Stimulated activated CD8-positive, alpha-beta memory T cell treated with anti-CD3 and anti-CD28 coated beads, Interleukin-7, amount 100 ng/mL, for 24 hours (primary cell): Measurements from ENCODE around the gene C12orf57.

ENCODE experiments used
- DNase-seq: peaks from one replicate; pipeline ENCODE4 v3.0.0-alpha.2; 2020; ENCODE audit warnings: low read depth

Gene C12orf57

DNA sequence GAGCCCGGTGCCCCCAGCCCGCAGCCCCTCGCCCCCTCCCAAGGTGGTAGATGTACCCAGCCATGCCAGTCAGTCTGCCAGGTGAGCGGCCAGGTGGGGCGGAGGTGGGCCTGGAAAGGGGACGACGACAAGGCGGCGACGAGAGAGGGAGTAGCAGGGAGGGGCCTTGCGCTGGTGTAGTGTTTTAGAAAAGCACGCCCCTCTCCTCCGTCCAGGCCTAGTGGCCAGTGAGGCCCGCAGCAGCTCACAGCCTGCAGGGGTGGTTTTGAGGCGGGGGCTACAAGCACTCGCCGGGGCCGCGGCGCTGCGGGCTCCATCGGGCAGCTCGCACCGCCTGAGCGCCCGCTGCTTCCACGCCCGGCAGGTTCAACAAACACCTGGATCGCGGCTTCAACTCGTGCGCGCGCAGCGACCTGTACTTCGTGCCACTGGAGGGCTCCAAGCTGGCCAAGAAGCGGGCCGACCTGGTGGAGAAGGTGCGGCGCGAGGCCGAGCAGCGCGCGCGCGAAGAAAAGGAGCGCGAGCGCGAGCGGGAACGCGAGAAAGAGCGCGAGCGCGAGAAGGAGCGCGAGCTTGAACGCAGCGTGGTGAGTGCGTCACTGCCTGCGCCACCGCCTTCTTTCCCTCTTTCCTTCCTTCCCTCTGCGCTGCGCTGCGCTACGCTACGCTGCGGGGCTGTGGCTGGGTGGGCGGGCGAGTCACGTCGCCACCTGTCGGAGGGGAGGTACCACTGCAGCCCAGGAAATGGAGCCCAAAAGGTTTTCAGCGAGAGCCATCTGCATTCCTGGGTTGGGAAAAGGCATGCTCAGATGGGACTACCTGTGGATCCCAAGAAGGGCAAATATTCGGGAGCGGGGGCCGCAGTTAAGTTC lies 6.1 kb upstream of the C12orf57 start:
- DNase-seq: peak; percentile 81

DNA sequence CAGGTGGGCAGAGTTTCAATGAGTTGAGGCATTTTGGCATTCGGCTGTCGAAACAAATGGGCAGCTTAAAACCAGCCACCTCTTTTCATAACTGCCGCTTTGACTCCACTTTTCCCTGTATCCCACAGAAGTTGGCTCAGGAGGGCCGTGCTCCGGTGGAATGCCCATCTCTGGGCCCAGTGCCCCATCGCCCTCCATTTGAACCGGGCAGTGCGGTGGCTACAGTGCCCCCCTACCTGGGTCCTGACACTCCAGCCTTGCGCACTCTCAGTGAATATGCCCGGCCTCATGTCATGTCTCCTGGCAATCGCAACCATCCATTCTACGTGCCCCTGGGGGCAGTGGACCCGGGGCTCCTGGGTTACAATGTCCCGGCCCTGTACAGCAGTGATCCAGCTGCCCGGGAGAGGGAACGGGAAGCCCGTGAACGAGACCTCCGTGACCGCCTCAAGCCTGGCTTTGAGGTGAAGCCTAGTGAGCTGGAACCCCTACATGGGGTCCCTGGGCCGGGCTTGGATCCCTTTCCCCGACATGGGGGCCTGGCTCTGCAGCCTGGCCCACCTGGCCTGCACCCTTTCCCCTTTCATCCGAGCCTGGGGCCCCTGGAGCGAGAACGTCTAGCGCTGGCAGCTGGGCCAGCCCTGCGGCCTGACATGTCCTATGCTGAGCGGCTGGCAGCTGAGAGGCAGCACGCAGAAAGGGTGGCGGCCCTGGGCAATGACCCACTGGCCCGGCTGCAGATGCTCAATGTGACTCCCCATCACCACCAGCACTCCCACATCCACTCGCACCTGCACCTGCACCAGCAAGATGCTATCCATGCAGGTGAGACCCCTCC lies 5.2 kb upstream of the C12orf57 start:
- no peak for DNase-seq

DNA sequence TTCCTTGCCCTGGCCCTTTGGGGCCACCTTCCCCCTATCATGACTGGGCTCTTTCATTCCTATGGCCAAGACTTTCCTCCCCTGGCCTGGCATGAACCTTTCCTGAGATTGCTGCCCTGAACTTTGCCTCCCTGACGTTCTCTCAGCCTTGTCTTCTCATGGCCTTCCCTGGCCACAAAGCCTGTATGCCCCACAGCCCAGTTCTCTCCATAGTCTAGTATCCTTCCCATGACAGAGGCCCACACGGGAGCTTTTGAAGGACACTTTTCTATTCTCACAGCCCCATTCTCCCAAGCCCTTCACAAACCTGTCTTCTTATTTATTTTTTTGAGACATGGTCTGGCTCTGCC lies 4.7 kb upstream of the C12orf57 start:
- DNase-seq: no peak

DNA sequence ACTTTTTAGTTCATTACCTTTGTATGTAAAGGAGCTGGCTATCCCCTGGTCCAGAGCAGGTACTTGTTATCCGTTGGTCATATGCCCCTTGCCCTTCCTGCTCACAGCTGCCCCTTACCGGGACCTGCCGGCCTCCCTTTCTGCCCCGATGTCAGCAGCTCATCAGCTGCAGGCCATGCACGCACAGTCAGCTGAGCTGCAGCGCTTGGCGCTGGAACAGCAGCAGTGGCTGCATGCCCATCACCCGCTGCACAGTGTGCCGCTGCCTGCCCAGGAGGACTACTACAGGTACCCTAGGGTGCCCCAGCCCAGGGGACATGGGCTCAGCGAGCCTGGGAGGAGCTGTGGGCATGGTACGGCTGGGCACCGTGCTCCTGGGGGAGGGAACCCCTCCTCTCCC lies 2.6 kb upstream of the C12orf57 start:
- no peak for DNase-seq

DNA sequence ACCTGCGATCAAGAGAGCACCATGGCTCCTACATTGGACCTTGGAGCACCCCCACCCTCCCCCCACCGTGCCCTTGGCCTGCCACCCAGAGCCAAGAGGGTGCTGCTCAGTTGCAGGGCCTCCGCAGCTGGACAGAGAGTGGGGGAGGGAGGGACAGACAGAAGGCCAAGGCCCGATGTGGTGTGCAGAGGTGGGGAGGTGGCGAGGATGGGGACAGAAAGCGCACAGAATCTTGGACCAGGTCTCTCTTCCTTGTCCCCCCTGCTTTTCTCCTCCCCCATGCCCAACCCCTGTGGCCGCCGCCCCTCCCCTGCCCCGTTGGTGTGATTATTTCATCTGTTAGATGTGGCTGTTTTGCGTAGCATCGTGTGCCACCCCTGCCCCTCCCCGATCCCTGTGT lies 2.0 kb upstream of the C12orf57 start:
- DNase-seq: no peak

DNA sequence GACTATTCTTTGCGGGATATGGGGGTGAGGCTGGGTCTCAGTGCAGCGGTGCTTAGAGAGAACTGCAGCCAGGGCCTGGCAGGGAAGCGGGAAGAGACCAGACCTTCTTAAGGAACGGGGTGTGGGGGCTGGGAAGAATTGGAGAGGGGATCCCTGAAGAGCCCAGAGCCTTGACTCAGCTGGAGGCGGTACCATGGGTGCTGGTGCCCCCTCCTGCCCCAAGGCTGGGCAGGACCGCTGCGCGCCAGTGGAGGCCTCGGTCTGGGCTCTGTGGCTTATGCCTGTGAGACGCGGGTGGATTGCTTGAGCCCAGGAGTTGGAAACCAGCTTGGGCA lies 1.5 kb upstream of the C12orf57 start:
- no peak for DNase-seq

DNA sequence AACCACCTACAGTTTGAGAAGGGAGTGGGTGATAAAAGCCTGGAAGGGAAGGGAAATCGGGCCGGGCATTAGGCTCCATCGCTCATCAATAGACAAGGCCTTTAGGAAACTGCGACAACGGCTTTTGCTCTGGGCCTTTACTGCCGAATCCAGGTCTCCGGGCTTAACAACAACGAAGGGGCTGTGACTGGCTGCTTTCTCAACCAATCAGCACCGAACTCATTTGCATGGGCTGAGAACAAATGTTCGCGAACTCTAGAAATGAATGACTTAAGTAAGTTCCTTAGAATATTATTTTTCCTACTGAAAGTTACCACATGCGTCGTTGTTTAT lies 467 bp upstream of the C12orf57 start:
- DNase-seq: no peak

DNA sequence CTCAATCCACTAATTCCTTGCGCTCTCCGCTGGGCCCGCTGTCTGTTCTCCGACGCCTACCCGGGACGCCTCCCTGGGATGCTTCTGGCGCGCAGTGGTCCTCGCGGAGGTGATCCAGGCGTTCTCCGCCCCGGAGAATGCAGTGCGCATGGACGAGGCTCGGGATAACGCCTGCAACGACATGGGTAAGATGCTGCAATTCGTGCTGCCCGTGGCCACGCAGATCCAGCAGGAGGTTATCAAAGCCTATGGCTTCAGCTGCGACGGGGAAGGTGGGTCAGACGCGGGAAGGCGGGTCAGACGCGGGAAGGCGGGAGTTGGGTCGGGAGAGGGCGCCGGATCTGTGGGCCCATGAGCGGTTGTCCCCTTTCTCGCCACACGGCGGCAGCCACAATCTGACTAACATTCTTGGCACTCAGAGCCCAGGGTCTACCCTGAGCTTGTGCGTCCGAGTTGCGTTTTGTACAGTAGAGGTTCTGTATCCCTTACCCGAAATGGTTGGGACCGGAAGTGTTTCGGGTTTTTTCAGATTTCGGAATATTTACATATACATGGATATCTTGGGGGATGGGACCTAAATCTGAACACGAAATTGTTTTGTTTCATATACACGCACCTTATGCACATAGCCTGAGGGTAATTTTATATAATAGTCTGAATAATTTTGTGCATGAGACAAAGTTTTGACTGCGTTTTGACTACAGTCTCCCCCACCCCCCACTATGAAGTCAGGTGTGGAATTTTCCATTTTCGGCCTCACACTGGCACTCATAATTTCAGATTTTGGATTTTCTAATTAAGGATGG lies 762 bp downstream of the C12orf57 start:
- DNase-seq: peak; percentile 67

DNA sequence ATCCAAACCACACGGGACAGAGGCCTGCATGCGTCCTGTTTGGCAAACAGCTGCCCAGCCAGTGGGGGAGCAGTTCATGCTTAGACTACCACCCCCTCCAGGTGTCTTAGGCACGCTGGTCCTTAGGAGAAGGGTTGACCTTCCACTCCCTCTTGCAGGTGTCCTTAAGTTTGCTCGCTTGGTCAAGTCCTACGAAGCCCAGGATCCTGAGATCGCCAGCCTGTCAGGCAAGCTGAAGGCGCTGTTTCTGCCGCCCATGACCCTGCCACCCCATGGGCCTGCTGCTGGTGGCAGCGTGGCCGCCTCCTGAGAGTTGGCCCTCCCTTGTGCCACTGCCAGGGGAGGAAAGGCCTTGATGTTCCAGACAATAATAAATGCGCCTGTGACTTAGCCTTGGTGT lies 1.8 kb downstream of the C12orf57 start:
- no peak for DNase-seq

DNA sequence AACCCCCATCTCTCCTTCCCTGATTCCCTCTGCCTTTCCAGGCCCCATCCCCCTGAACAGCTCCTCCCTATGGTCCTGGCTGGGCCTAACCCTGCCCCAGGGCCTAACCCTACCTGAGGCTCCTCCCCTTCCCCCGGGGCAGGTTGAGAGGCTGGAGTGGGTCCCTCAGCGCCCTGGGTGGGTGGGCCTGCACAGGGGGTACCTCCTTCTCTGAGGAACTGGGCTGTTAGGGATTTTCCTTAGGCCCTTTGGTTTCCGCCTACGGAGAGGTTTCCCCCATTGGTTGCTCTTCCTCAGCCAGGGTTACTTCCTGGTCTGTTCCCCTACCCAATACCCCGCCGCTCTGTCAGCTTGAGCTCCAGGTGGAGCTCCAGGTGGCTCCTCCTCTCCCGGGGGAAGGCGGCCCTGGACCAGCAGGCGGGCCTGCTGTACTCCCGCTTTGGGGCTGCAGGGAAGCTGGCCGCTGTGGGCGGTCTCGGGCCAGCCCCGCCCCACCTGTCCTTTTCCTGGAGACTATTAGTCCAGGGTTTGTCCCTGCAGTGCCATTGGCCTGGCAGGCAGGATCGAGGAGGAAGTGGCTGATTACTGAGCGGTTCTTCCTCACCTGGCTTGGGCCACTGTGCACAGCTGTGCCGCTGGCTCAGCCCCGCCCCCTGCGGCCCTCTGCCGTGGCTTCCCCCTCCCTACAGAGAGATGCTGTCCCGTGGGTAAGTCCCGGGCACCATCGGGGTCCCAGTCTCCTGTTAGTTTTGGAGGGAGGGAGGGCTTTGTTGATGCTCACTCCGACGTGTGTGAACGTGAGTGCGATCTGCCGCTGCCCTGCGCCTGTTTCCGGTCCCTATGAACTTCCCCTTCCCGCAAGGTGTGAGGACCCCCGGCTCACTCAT lies 2.5 kb downstream of the C12orf57 start:
- DNase-seq: no peak

DNA sequence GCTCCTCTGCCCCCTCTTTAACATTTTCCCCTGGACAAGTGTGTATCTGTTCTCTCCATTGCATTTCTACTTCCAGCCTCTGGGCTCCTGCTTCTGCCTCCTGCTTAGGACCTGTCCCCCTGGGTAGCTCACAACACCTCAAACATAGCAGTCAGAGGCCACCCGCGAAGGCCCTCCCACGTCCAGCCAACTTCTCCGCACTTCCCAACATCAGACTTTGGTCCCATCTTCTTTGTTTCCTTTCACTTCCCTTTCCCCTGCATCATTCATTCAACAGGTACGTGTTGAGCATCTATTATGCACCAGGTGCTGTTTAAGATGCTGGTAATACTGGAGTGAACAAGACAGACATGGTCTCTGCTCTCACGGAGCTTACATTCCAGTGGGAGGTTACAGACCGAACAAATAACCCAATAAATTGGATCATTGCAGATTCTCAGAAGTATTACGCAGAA lies 3.1 kb downstream of the C12orf57 start:
- no peak for DNase-seq

DNA sequence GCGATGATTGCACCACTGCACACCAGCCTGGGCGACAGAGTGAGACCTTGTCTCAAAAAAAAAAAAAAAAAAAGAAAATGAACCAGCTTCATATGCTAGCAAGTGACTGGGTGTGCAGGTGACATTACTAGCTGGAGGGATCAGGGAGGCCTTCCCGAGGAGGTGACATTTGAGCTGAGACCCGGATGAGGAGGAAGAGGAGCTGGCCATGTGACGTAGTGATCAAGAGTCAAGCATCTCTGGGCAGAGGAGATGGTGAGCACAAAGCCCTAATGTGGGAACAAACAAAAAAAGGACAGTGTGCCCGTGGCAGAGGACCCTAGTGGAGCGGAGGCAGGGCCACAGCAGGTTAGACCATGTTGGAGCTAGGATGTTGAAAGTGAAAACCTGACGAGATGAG lies 3.8 kb downstream of the C12orf57 start:
- no peak for DNase-seq

DNA sequence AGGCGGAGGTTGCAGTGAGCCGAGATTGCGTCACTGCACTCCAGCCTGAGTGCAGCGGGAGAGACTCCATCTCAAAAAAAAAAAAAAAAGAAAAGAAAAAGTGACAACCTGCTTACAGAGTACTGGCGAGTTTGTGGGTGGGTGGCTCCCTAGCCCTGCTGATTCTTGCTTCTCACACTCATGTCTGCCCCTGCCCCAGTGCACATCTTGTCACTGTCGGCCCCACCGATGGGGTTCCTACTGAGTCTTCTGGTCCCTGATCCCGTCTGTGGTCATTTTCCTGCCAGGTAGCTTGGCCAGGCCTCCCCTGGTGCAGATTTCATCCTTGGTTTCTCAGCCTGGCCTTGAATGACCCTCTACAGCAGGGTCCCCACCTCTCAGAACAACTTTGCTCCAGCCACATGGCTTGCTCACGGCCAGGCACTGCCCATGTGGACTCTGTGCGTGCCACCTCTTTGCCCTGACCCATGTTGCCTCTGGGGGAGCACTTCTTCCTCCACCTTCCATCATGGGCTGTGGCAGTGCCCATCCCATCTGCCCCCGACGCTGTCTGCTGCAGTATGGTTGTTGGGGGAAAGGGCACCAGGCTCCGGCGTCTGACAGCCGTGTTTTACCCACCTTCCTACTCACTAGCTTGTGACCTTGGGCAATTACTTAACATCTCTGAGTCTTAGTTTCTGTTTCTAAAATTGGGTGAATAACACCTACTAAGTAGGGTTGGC lies 5.2 kb downstream of the C12orf57 start:
- DNase-seq: no peak

DNA sequence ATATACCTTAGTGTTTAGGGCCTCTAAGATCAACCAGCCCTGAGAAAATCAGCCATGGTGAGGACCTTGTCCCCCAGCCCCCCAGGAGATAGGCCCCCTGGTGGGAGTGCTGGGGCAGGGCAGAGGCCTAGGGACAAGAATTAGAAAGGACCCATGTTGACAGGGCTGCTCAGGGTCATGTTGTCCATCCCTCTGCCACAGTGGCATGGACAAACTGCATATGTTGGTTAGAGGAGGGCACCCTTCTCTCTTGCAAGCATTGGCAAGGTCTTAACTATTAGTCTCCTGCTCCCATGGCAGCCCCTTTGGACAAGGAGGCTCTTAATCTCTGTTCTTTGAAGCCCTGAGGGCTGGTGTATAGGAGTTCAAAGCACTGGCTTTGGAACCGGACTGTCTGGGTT lies 6.6 kb downstream of the C12orf57 start:
- no peak for DNase-seq

DNA sequence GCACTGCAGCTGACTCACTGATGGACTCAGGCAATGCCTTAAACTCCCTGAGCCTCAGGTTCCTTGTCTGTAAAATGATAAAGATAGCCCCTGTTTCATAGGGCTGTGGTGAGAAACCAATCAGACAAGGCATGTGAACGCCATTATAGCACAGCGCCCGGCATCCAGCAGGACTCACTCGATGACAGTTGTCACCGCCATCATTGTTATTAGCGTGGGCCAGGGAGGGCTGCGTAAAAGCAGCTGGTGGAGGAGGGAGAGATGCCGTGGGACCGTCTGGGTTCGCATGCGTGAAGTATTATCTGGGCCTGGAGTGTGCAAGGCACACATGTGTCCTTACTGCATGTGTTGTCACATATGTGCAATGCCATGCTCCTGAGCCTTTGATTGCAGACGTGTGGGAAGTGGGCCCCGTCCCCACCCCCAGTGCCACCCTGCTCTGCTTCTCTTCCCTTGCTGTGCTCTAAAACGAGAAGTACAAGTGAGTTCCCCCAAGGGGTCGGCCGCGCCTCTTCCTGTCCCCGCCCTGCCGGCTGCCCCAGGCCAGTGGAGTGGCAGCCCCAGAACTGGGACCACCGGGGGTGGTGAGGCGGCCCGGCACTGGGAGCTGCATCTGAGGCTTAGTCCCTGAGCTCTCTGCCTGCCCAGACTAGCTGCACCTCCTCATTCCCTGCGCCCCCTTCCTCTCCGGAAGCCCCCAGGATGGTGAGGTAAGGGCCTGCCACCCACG lies 7.2 kb downstream of the C12orf57 start, which contains the start of gene PTPN6:
TSS of gene PTPN6 (plus strand) at position 546 of the 730 bp plus-strand sequence. CDS start at position 703, 157 bp downstream.
- no peak for DNase-seq

DNA sequence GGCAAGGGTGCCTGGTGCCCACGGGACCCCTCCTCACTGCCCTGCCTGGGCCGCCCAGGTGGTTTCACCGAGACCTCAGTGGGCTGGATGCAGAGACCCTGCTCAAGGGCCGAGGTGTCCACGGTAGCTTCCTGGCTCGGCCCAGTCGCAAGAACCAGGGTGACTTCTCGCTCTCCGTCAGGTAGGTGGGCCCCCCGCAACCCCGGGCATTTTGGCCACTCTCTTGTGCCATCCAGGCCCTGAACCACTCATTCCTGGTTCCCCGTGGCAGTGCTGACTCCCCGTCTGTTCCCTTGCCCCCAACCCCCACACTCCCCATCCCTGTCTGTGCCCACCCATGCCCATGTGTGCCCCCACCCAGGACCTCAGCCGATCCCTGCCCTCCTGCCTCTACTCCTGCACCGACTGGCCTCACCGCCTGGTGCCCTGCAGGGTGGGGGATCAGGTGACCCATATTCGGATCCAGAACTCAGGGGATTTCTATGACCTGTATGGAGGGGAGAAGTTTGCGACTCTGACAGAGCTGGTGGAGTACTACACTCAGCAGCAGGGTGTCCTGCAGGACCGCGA lies 7.8 kb downstream of the C12orf57 start:
- DNase-seq: no peak

DNA sequence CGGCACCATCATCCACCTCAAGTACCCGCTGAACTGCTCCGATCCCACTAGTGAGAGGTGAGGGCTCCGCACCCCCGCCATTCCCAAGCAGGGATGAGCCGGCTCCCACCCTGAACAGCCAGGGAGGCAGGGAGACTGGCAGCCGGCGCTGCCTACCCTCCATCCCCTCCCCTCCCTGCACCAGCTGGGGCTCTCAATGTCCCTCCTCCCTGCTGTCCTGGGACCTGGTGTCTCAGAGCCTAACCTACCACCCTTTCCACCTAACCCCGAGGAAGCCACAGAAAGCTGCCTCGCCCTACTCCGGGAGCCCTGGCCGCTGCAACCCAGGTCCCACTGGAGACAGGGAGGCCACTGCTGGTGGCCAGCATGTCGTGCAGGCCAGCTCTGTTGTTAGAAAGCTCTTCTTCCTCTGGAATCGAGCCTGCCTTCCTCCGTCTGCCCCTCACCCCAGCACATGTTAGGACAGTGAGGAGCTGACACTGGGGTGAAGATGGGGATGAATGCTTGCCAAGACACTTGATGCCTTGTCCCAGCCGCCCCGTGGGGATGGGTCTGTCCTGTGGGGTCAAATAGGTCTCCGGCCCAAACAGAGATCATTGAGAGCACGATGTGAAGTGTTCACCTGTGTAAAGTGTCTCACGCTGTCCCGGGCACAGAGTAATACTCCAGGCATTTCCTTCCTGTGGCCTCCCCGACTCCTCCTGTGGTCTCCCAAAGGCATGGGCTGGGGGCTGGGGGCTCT lies 8.5 kb downstream of the C12orf57 start:
- no peak for DNase-seq

DNA sequence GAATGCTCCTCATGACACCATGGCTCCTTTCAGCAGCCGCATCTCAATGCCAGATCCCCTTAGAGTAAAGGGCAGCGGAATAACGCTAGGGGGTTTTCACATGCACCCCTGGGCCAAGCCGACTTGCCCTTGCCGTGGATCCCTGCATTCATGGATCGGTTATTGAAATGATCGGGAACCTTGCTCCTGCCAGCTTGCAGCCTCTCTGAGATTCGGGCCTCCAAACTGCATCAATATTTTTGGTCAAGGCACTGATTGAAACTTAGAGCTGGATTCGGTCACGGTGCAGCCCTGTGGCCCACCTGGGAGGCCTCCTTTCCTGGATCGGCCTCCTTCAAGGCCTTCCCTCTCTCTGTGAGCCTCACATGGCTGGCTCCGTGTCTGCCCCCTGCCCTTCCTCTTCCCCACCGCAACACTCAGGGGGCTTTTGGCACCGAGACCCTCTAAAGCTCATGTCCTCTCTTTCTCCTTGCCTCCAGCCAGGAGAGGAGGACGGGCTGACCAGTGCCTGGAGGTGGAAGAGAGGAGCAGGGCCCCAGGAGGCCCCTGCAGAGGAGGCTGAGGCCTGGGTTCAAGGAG lies 9.1 kb downstream of the C12orf57 start:
- no peak for DNase-seq
